Erythroblast (primary cell): ENCODE measurements around the gene SKOR1.

ENCODE experiments used
- GATA1 ChIP-seq: IDR thresholded peaks from 2 replicates; pipeline ENCODE4 v1.6.1; 2011; ENCODE audit warnings: low read depth, mild to moderate bottlenecking, control low read depth, low read length, moderate library complexity
- POLR2A ChIP-seq: IDR thresholded peaks from 2 replicates; pipeline ENCODE4 v1.6.1; 2011; ENCODE audit warnings: mild to moderate bottlenecking, low read length

- no peak for TF ChIP-seq POLR2A
- TF ChIP-seq GATA1, result no peak
Measured at GRCh38 chr15:67831363-67831762, 6.1 kb downstream of the SKOR1 start.
